Measurements from ENCODE around the gene LYPD4.
"Not testable (repeated sequence)": the region's sequence is repeated elsewhere in the genome, so short reads cannot be mapped to it uniquely, and the experiment has no call there.

Gene LYPD4

DNA sequence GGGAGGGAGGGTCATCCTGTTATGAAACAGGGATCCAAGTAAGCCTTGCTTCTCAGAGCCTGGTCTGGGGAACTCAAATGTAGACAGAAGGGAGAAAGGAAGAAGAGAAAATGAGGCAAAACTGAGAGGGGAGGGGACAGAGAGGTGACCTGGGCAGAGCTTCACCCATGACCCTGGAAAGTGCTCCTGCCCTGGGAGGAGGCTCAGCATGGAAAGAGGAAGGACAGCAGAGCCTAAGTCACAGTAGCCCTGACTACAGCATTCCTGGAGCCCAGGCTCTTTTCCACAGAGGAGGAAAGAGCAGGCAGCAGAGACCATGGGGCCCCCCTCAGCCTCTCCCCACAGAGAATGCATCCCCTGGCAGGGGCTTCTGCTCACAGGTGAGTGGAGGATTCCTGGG lies 48.1 kb downstream of the LYPD4 start, which contains the start of gene CEACAM3:
CEACAM3 (plus strand) TSS at position 226 of the 400 bp plus-strand sequence; CDS start at position 317, 91 bp downstream.
- no peak for DNase-seq

DNA sequence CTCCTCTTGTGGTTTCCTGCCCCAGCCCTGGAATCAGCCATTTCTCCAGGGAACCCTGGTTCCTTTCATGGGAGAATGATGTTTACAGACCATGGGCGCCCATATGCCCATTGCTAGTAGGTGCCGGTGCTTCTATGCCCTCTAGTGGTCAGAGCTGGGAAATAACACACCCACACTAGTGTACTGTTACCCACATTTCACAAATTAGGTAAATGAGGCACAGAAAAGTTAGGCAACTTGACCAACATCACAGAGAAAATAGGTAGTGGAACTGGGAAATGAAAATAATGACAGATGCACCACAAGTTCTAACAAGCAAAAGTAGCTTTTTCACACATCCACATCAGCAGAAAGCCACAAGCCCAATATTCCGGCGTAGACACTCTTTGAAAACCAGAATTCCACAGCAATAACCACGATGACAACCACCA lies 49.4 kb downstream of the LYPD4 start:
- DNase-seq = peak; percentile 12

DNA sequence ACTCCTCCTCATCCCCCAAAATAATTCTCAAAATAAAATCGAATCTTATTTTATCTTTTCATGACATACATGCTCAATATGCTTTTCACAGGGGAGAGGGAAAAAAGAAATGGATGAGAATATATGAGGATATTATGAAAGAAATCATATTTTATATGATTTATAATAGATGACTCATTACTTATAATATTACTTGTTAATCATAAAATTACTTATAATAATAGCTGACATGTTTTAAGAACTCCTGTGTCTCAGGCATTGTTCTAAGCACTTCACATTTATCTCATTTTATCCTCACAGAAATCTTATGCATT lies 51.1 kb downstream of the LYPD4 start:
- DNase-seq = no peak

DNA sequence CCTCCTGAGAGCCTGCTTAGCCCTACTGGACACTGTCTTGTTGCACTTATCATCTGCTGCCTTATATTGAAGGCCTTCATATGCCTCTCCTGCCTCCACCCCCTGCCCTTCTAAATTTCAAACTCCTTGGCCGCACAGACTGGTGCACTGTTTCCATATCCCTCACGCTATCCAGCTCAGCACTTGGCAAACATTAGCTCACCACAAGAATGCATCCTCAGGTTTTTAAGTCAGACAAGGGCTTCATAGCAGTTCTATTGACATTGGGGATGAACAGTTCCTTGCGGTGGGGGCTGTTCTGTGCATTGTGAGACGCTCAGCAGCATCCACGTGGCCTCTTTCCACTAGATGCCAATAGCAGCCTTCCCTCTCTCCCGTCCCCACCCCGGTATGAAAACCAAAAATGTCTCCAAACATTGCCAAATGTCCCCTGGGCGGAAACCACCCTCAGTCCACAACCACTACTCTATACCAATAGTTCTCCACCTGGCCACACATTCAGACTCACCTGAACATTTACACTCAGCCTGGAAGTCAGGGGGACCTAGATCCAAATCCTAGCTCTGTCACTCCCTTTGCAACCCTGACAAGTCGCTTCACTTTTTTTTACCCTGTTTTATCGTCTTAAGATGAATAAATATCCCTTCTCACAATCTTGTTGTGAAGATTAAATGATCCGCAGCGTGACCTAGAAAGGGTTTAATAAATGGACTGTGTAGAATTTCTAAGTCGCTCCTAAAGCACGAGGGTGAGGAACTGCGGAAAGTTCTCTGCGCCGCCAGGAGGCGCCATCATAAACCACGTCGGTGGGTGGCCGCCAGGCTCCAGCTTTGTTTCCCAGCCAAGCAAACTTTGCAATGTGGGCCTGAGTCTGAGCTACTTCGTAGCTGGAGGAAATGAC lies 51.7 kb downstream of the LYPD4 start:
- no peak for DNase-seq

DNA sequence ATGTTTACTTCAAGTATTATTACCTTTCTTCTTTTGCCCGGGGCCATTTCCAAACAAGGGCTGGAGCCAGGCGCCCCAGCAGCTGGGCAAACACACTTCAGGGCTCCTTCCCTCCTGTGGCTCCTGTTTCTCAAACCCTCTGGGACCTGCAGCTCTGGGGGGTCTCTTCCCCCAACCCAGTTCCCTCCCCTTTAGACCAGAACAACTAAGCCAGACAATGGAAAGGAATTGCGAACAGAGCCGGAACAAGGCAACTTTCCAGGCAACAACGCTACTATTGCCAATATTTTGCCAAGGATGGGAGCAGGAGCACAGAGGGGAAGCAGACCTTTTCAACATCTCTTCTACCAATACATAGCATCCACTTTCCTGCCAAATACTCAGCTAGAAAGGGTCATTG lies 55.4 kb downstream of the LYPD4 start:
- DNase-seq = not testable (repeated sequence)

DNA sequence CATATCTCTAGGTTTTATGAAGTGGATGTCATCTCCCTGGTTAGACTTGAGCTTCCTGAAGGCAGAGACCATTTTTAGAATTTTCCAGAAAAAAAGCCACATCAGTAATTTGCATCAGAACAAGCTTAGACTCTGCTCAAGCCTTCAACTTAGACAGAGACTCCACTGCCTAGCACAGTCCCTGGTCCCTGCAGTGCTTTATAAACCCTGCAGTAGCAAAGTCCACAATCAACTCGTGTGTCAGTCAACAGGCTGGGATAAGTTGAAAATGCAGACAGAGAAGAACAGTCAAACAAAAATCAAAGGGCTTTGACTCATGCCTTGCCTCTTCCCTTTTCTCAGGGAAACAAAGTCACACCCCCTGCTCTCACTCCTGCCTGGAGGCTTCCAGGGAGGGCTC lies 56.0 kb downstream of the LYPD4 start:
- not testable (repeated sequence) for DNase-seq

Measured in NCI-H226 (cell line).